ENCODE measurements around the gene SIK3. TPM values are rescaled to one million over a fixed set of nuclear protein-coding genes. Genes with fewer than 3 reads are reported as not detected.

The SIK3 gene
- total RNA-seq, 2 donors from 2014 or later: 37.2 to 43.5 TPM

DNA sequence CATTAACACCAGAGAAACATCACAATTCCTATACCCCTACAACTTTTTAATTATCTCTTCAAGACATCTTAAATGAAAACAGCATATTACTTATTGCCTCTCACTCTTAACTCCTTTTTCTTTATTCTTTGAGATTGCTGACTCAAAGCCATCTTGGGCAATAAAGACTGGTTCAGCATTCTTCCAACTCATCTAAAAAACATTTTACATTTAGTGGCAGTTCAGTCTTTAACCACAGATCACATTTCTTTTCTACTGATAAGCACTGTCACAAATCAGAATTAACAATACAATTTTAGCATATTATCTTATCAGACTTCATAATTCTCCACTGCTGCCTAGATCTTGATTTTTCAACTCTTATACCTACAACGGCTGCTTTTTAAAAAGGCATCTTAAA is 34.0 kb downstream of the SIK3 start:
- WGBS, 2 experiments (ENCODE audit: insufficient coverage in 1 of 2, insufficient read length in 1 of 2): 87 to 100% methylated on average over 1 of the region's 1 CpG
- no peak overlapping the region for H3K27ac Mint-ChIP-seq

DNA sequence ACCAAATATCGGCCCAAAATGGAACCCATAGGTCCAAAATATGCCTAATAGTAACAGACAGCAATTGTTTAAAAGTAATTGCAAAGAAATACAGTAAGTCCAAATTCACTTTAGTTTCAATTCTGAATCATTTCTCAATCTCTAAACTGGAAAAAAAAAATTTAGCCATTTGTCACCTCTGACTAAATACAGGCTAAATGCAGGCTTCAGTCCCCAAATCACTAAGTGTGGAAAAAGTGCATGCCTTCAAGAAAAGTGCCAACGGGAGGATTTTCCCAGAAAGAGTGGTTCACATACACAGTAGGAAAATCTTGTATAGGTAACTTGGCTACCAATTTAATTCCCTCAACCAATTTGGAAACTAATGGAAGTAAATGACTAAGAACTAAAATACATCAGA is 35.7 kb downstream of the SIK3 start:
- H3K4me1 ChIP-seq (ENCODE audit: control insufficient read depth, insufficient read depth, low read length): no peaks in the 10 kb centered on the region
- 92 to 96% methylated on average over 2 of the region's 2 CpGs for WGBS, 2 experiments (ENCODE audit: insufficient coverage in 1 of 2, insufficient read length in 1 of 2)
- TF ChIP-seq, protein P1, sequence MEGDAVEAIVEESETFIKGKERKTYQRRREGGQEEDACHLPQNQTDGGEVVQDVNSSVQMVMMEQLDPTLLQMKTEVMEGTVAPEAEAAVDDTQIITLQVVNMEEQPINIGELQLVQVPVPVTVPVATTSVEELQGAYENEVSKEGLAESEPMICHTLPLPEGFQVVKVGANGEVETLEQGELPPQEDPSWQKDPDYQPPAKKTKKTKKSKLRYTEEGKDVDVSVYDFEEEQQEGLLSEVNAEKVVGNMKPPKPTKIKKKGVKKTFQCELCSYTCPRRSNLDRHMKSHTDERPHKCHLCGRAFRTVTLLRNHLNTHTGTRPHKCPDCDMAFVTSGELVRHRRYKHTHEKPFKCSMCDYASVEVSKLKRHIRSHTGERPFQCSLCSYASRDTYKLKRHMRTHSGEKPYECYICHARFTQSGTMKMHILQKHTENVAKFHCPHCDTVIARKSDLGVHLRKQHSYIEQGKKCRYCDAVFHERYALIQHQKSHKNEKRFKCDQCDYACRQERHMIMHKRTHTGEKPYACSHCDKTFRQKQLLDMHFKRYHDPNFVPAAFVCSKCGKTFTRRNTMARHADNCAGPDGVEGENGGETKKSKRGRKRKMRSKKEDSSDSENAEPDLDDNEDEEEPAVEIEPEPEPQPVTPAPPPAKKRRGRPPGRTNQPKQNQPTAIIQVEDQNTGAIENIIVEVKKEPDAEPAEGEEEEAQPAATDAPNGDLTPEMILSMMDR (conservative IDR thresholded peaks at IDR 0.05): no peak
- H3K4me3 ChIP-seq (ENCODE audit: low read length): no peak overlapping the region
- no peak overlapping the region for H3K27ac ChIP-seq (ENCODE audit: low read depth, low read length)
- no peak overlapping the region for H3K27ac Mint-ChIP-seq
- no peak overlapping the region for H3K9ac ChIP-seq (ENCODE audit: extremely low read depth, low read length, poor library complexity, severe bottlenecking)
- no peaks in the 10 kb centered on the region for H3K9me3 ChIP-seq (ENCODE audit: control insufficient read depth, low read length)
- peaks cover 9% of the 10 kb centered on the region for H3K36me3 Mint-ChIP-seq (ENCODE audit: low read depth)
- no peaks in the 10 kb centered on the region for H3K9me3 Mint-ChIP-seq
- peaks cover 23% of the 10 kb centered on the region for H3K4me1 Mint-ChIP-seq
- H3K4me3 Mint-ChIP-seq: no peak overlapping the region
- H3K36me3 ChIP-seq (ENCODE audit: control insufficient read depth, insufficient read depth, low read length): no peaks in the 10 kb centered on the region
- no peak for DNase-seq
- H3K27me3 ChIP-seq (ENCODE audit: control insufficient read depth, insufficient read depth, low read length, poor library complexity, severe bottlenecking): no peaks in the 10 kb centered on the region
- H3K27me3 Mint-ChIP-seq (ENCODE audit: insufficient read depth): no peaks in the 10 kb centered on the region

More for the DNA sequence above, 34.0 kb downstream of the SIK3 start:
- Histone ChIP-seq H3K4me1 (ENCODE audit: control insufficient read depth, insufficient read depth, low read length) (no peaks in the 10 kb centered on the region), H3K27me3 (ENCODE audit: control insufficient read depth, insufficient read depth, low read length, poor library complexity, severe bottlenecking) (no peaks in the 10 kb centered on the region), H3K9me3 (ENCODE audit: control insufficient read depth, low read length) (no peaks in the 10 kb centered on the region), H3K36me3 (ENCODE audit: control insufficient read depth, insufficient read depth, low read length) (no peaks in the 10 kb centered on the region), H3K9ac (ENCODE audit: extremely low read depth, low read length, poor library complexity, severe bottlenecking) (no peak overlapping the region), H3K27ac (ENCODE audit: low read depth, low read length) (no peak overlapping the region), H3K4me3 (ENCODE audit: low read length) (no peak overlapping the region)
- Mint-ChIP-seq H3K27me3 (ENCODE audit: insufficient read depth) (no peaks in the 10 kb centered on the region), H3K4me3 (no peak overlapping the region), H3K9me3 (no peaks in the 10 kb centered on the region), H3K36me3 (ENCODE audit: low read depth) (peaks cover 9% of the 10 kb centered on the region), H3K4me1 (peaks cover 23% of the 10 kb centered on the region)
- TF ChIP-seq, protein P1 (conservative IDR thresholded peaks at IDR 0.05): no peak
- no peak for DNase-seq

DNA sequence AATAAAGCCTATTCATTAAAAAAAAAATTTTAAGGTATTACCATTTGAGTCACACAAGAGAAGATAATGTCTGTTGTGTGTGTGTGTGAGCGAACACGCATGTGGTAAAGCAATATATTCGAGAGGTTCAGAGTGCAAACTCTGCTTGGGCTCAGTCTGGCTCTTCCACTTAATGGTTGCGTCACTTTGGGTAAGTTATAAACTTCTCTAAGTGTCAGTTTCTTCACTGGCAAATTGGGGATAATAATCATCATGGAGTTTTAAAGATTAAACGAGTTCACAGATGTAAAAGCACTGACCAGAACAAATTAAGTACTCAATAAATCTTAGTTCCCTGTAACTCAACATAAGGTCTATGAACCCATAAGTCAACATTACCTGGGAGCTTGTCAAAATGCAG is 37.0 kb downstream of the SIK3 start:
- Histone ChIP-seq H3K36me3 (ENCODE audit: control insufficient read depth, insufficient read depth, low read length) (no peaks in the 10 kb centered on the region), H3K9me3 (ENCODE audit: control insufficient read depth, low read length) (no peaks in the 10 kb centered on the region), H3K27ac (ENCODE audit: low read depth, low read length) (no peak overlapping the region), H3K4me1 (ENCODE audit: control insufficient read depth, insufficient read depth, low read length) (no peaks in the 10 kb centered on the region), H3K4me3 (ENCODE audit: low read length) (no peak overlapping the region), H3K27me3 (ENCODE audit: control insufficient read depth, insufficient read depth, low read length, poor library complexity, severe bottlenecking) (no peaks in the 10 kb centered on the region), H3K9ac (ENCODE audit: extremely low read depth, low read length, poor library complexity, severe bottlenecking) (no peak overlapping the region)
- Mint-ChIP-seq H3K4me3 (no peak overlapping the region), H3K27me3 (ENCODE audit: insufficient read depth) (no peaks in the 10 kb centered on the region), H3K36me3 (ENCODE audit: low read depth) (peaks cover 4% of the 10 kb centered on the region), H3K27ac (no peak overlapping the region), H3K9me3 (no peaks in the 10 kb centered on the region), H3K4me1 (peaks cover 23% of the 10 kb centered on the region)
- no peak for DNase-seq
- TF ChIP-seq, protein P1 (conservative IDR thresholded peaks at IDR 0.05): no peak
- 92 to 100% methylated on average over 4 to 5 of the region's 5 CpGs for WGBS, 2 experiments (ENCODE audit: insufficient coverage in 1 of 2, insufficient read length in 1 of 2)
